Measurements from ENCODE around the gene HAUS7.

- no peak for TF ChIP-seq PPARA (CRISPR knock-in tag; IDR thresholded peaks at IDR 0.05; ENCODE audit: borderline replicate concordance)
- TF ChIP-seq, protein P1, sequence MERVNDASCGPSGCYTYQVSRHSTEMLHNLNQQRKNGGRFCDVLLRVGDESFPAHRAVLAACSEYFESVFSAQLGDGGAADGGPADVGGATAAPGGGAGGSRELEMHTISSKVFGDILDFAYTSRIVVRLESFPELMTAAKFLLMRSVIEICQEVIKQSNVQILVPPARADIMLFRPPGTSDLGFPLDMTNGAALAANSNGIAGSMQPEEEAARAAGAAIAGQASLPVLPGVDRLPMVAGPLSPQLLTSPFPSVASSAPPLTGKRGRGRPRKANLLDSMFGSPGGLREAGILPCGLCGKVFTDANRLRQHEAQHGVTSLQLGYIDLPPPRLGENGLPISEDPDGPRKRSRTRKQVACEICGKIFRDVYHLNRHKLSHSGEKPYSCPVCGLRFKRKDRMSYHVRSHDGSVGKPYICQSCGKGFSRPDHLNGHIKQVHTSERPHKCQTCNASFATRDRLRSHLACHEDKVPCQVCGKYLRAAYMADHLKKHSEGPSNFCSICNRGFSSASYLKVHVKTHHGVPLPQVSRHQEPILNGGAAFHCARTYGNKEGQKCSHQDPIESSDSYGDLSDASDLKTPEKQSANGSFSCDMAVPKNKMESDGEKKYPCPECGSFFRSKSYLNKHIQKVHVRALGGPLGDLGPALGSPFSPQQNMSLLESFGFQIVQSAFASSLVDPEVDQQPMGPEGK (CRISPR knock-in tag; IDR thresholded peaks at IDR 0.05; ENCODE audit: borderline replicate concordance) = no peak
- TF ChIP-seq ZFP30 (CRISPR knock-in tag; IDR thresholded peaks at IDR 0.05) = no peak
- no peak for TF ChIP-seq ESRRG (CRISPR knock-in tag; IDR thresholded peaks at IDR 0.05)
- no peak for TF ChIP-seq ZNF565 (CRISPR knock-in tag; conservative IDR thresholded peaks at IDR 0.05; ENCODE audit: low read depth)
- no peak for TF ChIP-seq ZNF70 (CRISPR knock-in tag; IDR thresholded peaks at IDR 0.05)
Observed at GRCh38 chrX:153450114-153450948, 20.0 kb downstream of the HAUS7 start.
